Measurements from ENCODE around the gene PDCD7.
"Not testable (repeated sequence)": the region's sequence is repeated elsewhere in the genome, so short reads cannot be mapped to it uniquely, and the experiment has no call there.

Gene PDCD7, protein sequence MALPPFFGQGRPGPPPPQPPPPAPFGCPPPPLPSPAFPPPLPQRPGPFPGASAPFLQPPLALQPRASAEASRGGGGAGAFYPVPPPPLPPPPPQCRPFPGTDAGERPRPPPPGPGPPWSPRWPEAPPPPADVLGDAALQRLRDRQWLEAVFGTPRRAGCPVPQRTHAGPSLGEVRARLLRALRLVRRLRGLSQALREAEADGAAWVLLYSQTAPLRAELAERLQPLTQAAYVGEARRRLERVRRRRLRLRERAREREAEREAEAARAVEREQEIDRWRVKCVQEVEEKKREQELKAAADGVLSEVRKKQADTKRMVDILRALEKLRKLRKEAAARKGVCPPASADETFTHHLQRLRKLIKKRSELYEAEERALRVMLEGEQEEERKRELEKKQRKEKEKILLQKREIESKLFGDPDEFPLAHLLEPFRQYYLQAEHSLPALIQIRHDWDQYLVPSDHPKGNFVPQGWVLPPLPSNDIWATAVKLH

GRCh38 chr15:65133548-65134200 lies at the start of gene PDCD7:
Gene PDCD7 (minus strand): TSS chr15:65133808. CDS start chr15:65133781, 27 bp downstream.
- DNase-seq, result peak; percentile 79 to 85

- DNase-seq, result no peak
Measured at GRCh38 chr15:65182538-65182937, 48.9 kb upstream of the PDCD7 start.

- DNase-seq, result not testable (repeated sequence)
Measured at GRCh38 chr15:65181582-65182353, 48.2 kb upstream of the PDCD7 start.

GRCh38 chr15:65180167-65180566 lies 46.6 kb upstream of the PDCD7 start:
- no peak for DNase-seq

- DNase-seq, result no peak
Measured at GRCh38 chr15:65177901-65178300, 44.3 kb upstream of the PDCD7 start.

GRCh38 chr15:65176056-65176455 lies 42.4 kb upstream of the PDCD7 start:
- DNase-seq, result no peak

DNA sequence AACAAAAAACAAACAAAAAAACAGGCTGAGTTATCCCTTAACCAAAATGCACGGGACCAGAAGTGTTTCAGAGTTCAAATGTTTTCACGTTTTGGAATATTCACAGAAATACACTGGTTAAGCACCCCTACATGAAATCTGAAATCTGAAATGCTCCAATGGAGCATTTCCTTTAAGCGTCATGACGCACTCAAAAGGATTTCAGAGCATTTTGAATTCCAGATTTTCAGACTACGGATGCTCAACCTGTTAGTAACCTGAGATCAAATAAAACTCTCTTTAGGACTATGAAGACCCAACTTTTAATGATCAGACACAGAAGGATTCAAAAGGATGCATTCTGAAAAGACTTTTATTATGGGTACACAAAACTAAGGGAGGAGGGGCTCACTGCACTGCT lies 41.9 kb upstream of the PDCD7 start:
- DNase-seq, result no peak

GRCh38 chr15:65174509-65174908 lies 40.9 kb upstream of the PDCD7 start:
- no peak for DNase-seq

GRCh38 chr15:65172531-65172930 lies 38.9 kb upstream of the PDCD7 start:
- no peak for DNase-seq

DNA sequence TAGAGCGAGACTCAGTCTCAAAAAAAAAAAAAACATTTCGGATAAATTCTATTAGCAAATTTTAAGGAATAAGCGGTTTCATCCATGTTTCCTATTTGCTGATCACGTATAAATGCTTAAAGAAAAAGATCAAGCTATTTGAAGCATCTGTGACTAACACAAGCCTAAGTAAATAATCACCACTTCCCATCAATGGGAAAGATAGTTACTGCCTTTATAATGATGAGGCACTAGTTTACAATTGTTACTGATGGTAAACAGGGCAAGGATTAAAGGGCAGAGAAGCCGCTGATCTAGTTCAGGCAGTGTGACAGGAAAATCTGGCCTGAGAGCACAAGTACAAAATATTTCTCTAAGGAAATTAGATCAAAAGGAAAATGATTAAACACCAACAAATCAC lies 37.8 kb upstream of the PDCD7 start:
- DNase-seq, result no peak

- DNase-seq, result no peak
Measured at GRCh38 chr15:65165875-65166274, 32.3 kb upstream of the PDCD7 start.

DNA sequence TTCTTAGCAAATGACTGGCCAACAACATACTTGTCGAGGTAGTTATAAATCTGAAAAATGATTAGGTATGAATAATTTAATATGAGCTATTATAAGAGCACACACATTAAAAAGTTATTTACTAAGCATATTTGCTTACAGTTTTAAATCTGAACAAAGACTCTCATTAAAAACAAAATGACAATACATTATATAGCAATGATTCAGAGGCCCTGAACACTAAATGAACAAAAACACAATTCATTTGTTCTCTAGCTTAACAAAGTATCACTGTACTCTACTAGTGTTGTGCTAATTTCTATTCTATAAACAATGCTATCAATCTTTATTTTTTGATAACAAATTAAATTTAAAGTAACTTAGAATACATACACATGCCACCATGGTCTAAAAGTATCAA lies 30.5 kb upstream of the PDCD7 start:
- no peak for DNase-seq

GRCh38 chr15:65163041-65163440 lies 29.4 kb upstream of the PDCD7 start:
- no peak for DNase-seq

GRCh38 chr15:65156692-65157091 lies 23.1 kb upstream of the PDCD7 start:
- no peak for DNase-seq

DNA sequence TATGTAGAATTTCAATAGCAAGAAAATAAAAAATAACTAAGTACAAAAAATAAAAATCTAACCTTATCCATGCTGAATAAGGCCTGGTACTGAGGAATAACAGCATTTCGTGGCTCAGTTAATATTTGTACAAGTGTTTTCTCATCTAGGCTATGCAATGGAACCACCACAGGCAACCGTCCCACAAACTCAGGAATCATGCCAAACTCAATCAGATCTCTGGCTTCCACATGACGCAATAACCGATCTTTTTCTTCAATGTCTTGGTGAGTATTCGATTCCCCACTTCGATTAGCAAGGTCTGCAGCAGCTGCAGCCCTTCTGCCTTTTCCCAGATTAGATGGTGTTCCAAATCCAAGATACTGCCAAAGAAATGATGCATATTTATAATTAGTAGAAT lies 21.1 kb upstream of the PDCD7 start:
- no peak for DNase-seq

DNA sequence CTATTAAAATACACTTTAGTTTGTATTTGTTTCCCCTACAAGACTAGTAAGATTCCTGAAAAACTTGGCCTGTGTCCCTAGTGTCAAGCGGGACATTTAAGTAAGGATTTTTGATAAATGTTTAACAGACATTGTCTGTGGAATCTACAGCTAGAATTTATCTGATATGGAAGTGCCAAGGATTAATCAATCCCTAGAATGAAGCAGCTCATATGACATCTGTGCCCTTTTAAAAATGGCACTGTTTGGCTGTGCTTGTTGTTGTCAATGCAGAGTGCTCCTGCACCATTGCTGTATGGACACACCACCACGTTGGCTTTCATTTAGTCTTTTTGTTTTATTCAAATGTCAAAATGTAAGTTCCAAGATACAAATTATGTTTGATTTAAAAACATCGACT lies 14.3 kb upstream of the PDCD7 start:
- no peak for DNase-seq

- DNase-seq, result no peak
Measured at GRCh38 chr15:65146438-65146837, 12.8 kb upstream of the PDCD7 start.

DNA sequence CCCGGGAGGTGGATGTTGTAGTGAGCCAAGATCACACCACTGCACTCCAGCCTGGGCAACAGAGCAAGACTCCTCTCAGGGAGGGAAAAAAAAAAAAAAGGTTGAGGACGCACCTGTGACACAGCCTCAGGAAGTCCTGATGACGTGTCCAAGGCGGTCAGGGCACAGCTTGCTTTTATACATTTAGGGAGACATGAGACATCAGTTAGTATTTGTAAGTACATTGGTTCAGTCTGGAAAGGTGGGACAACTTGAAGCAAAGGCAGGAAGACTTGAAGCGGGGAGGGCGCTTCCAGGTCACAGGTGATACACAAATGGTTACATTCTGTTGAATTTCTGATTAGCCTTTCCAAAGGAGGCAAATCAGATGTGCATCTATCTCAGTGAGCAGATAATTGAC lies 5.0 kb upstream of the PDCD7 start:
- not testable (repeated sequence) for DNase-seq

GRCh38 chr15:65137893-65138292 lies 4.3 kb upstream of the PDCD7 start:
- not testable (repeated sequence) for DNase-seq

- not testable (repeated sequence) for DNase-seq
Measured at GRCh38 chr15:65137089-65137488, 3.5 kb upstream of the PDCD7 start.

DNA sequence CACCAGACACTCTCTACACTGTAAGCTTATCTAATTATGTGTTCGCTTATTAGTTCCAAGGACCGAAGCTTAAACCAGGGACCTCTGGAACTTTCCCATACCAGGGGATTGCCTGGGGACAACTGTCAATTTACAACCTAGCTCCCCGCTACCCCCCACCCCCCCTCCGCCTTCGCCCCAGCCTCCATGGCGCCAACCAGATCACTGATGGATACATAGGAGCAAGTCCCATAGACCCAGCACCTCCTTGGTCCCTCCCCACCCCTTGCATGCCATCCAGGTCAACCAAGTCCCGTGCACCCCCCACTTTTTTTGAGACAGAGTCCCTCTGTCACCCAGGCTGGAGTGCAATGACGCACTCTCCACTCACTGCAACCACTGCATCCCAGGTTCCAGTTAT lies 930 bp upstream of the PDCD7 start:
- DNase-seq, result no peak

- peak; percentile 20 to 35 for DNase-seq
Measured at GRCh38 chr15:65132878-65133547, 595 bp downstream of the PDCD7 start.

DNA sequence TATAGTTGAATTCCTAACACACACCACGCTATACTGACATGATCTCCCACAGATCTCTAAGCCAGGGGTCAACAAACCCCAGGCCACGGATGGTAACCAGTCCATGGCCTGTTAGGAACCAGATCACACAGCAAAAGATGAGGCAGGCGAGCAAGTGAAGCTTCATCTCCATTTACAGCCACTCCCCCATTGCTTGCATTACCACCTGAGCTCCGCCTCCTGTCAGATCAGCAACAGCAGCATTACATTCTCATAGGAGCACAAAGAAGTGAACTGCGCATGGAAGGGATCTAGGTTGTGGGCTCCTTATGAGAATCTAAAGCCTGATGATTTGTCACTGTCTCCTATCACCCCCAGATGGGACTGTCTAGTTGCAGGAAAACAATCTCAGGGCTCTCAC lies 2.7 kb downstream of the PDCD7 start:
- DNase-seq, result no peak

Data from activated CD4-positive, alpha-beta T cell treated with anti-CD3 and anti-CD28 coated beads, Interleukin-2, amount 50 U/mL, for 48 hours (primary cell).